Measurements from ENCODE around the gene AMELX.

DNA sequence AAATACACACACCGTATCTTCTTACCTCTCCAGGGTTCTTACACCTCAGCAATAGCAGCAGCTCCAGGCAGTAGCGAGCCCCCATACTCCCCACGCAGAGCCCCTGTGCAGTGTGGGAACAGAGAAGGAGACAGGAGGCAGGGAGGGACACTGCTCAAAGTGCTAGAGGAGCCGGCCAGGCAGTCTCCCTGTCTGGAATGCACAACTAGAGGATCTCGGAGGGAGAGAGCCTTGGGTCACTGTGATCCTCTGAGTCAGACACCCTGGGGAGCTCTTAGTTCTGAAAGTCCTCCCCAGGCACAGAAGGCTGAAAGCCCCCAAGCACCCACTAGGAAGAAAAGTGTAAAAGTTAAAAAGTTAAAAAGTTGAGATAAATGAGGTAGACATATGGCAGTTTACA lies 16.0 kb downstream of the AMELX start:
- TF ChIP-seq NFIC (IDR thresholded peaks at IDR 0.05) (no peak), YY1 (IDR thresholded peaks at IDR 0.05; ENCODE audit: low read depth) (no peak), EGR1 (IDR thresholded peaks at IDR 0.05) (no peak), ZBTB7A (IDR thresholded peaks at IDR 0.05; ENCODE audit: low read depth) (no peak), RAD21 (IDR thresholded peaks at IDR 0.05; ENCODE audit: low read depth) (no peak), TEAD4 (IDR thresholded peaks at IDR 0.05) (no peak), CREB1 (IDR thresholded peaks at IDR 0.05; ENCODE audit: low read depth) (no peak), EP300 (IDR thresholded peaks at IDR 0.05; ENCODE audit: borderline replicate concordance) (no peak)
- TF ChIP-seq, protein P1, sequence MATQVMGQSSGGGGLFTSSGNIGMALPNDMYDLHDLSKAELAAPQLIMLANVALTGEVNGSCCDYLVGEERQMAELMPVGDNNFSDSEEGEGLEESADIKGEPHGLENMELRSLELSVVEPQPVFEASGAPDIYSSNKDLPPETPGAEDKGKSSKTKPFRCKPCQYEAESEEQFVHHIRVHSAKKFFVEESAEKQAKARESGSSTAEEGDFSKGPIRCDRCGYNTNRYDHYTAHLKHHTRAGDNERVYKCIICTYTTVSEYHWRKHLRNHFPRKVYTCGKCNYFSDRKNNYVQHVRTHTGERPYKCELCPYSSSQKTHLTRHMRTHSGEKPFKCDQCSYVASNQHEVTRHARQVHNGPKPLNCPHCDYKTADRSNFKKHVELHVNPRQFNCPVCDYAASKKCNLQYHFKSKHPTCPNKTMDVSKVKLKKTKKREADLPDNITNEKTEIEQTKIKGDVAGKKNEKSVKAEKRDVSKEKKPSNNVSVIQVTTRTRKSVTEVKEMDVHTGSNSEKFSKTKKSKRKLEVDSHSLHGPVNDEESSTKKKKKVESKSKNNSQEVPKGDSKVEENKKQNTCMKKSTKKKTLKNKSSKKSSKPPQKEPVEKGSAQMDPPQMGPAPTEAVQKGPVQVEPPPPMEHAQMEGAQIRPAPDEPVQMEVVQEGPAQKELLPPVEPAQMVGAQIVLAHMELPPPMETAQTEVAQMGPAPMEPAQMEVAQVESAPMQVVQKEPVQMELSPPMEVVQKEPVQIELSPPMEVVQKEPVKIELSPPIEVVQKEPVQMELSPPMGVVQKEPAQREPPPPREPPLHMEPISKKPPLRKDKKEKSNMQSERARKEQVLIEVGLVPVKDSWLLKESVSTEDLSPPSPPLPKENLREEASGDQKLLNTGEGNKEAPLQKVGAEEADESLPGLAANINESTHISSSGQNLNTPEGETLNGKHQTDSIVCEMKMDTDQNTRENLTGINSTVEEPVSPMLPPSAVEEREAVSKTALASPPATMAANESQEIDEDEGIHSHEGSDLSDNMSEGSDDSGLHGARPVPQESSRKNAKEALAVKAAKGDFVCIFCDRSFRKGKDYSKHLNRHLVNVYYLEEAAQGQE (IDR thresholded peaks at IDR 0.05; ENCODE audit: low read depth) = no peak
- TF ChIP-seq, protein P2, sequence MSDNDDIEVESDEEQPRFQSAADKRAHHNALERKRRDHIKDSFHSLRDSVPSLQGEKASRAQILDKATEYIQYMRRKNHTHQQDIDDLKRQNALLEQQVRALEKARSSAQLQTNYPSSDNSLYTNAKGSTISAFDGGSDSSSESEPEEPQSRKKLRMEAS (IDR thresholded peaks at IDR 0.05) = no peak

Data from Ishikawa (cell line).